Adrenal gland (tissue), 5 donors: ENCODE data around the gene PDE7B.

ENCODE experiments used
- POLR2A ChIP-seq, 2 donors: fragments of 450-650 bp; IDR thresholded peaks; one replicate each; pipeline ENCODE4 v1.6.1; 2017; ENCODE audit warnings: antibody characterized with exemption in 2 of 2, mild to moderate bottlenecking in 2 of 2, moderate library complexity in 1 of 2
- TF ChIP-seq, protein P1 (sequence below), 6 experiments: fragments of 450-650 bp in 4 of 6; fragments of 200-600 bp in 2 of 6; sonication (generic) in 1 of 6; IDR thresholded peaks; 1 replicate in 5 of 6; 2 replicates in 1 of 6; pipeline versions ENCODE4 v1.5.1 to v1.8.0; 2016 to 2021; ENCODE audit warnings: antibody characterized with exemption in 6 of 6, mild to moderate bottlenecking in 2 of 6, moderate library complexity in 1 of 6
- donor health status: DM: no; HTN: no; CAD: no.

- TF ChIP-seq, protein P1, sequence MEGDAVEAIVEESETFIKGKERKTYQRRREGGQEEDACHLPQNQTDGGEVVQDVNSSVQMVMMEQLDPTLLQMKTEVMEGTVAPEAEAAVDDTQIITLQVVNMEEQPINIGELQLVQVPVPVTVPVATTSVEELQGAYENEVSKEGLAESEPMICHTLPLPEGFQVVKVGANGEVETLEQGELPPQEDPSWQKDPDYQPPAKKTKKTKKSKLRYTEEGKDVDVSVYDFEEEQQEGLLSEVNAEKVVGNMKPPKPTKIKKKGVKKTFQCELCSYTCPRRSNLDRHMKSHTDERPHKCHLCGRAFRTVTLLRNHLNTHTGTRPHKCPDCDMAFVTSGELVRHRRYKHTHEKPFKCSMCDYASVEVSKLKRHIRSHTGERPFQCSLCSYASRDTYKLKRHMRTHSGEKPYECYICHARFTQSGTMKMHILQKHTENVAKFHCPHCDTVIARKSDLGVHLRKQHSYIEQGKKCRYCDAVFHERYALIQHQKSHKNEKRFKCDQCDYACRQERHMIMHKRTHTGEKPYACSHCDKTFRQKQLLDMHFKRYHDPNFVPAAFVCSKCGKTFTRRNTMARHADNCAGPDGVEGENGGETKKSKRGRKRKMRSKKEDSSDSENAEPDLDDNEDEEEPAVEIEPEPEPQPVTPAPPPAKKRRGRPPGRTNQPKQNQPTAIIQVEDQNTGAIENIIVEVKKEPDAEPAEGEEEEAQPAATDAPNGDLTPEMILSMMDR (IDR thresholded peaks at IDR 0.05), result no peak
- TF ChIP-seq POLR2A (IDR thresholded peaks at IDR 0.05), result no peak
Measured at GRCh38 chr6:135853227-135853626, 1.7 kb downstream of the PDE7B start.
